DMS53 (cell line): Measurements from ENCODE around the gene SPATA9.
A peak's percentile ranks its signal among the peaks of the same experiment; 100 is the strongest.
"Not testable (repeated sequence)": the region's sequence is repeated elsewhere in the genome, so short reads cannot be mapped to it uniquely, and the experiment has no call there.

Experiments
- DNase-seq: peaks from one replicate; lab custom pipeline; 2025; lab: John Stamatoyannopoulos, UW

Gene SPATA9

DNA sequence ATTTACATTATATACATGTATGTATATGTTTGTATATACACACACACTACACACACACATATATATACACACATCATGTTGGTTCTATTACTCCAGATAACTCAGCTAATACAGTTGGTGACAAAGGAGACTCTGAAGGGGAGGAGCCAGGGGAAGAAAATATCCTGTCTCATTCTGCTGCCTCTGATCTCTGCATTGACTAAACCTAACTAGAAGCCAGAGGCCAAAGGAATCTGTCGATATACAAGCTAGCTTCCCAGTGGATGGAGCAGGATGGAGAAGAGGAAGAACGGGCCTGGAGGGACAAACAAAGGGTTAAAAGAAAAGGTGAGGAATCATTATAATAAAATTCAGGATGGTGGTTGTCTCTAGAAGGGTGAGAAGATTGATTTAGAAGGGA, 34.6 kb upstream of the SPATA9 start:
- DNase-seq = no peak

- peak; percentile 55 for DNase-seq
Observed at GRCh38 chr5:95715799-95716461, 33.1 kb upstream of the SPATA9 start.

GRCh38 chr5:95713960-95714710, 31.3 kb upstream of the SPATA9 start:
- DNase-seq = no peak

DNA sequence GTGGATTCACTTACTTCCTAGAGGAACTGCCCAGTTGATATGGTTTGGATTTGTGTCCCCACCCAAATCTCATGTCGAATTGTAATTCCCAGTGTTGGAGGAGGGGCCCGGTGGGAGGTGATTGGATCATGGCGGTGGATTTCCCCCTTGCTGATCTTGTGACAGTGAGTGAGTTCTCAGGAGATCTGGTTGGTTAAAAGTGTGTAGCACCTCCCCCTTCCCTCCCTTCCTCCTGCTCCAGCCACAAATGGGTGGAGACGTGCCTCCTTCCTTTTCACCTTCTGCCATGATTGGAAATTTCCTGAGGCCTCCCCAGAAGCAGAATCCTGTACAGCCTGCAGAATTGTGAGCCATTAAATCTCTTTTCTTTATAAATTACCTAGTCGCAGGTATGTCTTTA, 30.5 kb upstream of the SPATA9 start:
- DNase-seq = not testable (repeated sequence)

- DNase-seq = peak; percentile 72
Observed at GRCh38 chr5:95712347-95712958, 29.7 kb upstream of the SPATA9 start.

GRCh38 chr5:95711501-95712346, 28.9 kb upstream of the SPATA9 start:
- no peak for DNase-seq

- DNase-seq = not testable (repeated sequence)
Observed at GRCh38 chr5:95710651-95711500, 28.1 kb upstream of the SPATA9 start.

- DNase-seq = peak; percentile 6
Observed at GRCh38 chr5:95709967-95710650, 27.3 kb upstream of the SPATA9 start.

GRCh38 chr5:95708876-95709275, 26.1 kb upstream of the SPATA9 start:
- DNase-seq = no peak

GRCh38 chr5:95707534-95708188, 24.9 kb upstream of the SPATA9 start:
- DNase-seq = not testable (repeated sequence)

DNA sequence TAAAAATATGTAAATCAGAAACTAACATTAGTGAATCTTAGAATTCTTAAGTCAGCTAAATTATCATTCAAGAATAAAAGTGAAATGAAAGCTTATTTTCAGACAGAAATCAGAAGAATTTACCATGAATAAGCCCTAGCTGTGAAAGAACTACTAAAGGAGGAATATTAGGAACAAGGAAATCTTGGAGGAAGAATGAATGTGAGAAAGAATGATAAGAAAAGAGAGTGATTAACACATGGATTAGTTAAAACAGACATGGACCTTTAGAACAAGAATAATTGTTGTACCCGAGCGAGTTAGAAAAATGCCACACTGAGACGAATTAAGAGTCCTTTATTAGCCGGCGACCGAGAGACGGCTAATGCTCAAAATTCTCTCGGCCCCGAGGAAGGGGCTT, 24.3 kb upstream of the SPATA9 start:
- DNase-seq = no peak

DNA sequence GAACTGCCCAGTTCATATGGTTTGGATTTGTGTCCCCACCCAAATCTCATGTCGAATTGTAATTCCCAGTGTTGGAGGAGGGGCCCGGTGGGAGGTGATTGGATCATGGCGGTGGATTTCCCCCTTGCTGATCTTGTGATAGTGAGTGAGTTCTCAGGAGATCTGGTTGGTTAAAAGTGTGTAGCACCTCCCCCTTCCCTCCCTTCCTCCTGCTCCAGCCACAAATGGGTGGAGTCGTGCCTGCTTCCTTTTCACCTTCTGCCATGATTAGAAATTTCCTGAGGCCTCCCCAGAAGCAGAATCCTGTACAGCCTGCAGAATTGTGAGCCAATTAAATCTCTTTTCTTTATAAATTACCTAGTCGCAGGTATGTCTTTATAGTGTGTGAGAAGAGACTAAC, 23.4 kb upstream of the SPATA9 start:
- not testable (repeated sequence) for DNase-seq

- no peak for DNase-seq
Observed at GRCh38 chr5:95704150-95704549, 21.4 kb upstream of the SPATA9 start.

GRCh38 chr5:95701074-95701473, 18.3 kb upstream of the SPATA9 start:
- DNase-seq = no peak

DNA sequence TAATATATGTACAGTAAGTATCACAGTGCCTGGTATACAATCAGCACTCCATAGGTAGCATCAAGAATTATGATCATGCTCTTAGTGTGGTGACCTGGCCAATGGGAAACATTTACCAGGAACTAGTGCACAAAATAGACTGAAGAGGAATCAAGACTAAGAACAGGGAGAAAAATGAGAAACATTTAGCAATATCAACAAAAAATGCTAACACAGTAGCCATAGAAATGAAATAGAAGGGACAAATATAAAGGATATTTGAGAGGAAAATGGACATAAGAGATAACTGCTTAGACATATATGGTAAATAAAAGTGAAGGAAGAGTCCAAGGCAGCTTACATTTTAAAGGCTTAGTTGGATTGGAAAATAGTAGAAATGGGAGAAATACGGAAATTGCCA, 16.5 kb upstream of the SPATA9 start:
- DNase-seq = no peak

DNA sequence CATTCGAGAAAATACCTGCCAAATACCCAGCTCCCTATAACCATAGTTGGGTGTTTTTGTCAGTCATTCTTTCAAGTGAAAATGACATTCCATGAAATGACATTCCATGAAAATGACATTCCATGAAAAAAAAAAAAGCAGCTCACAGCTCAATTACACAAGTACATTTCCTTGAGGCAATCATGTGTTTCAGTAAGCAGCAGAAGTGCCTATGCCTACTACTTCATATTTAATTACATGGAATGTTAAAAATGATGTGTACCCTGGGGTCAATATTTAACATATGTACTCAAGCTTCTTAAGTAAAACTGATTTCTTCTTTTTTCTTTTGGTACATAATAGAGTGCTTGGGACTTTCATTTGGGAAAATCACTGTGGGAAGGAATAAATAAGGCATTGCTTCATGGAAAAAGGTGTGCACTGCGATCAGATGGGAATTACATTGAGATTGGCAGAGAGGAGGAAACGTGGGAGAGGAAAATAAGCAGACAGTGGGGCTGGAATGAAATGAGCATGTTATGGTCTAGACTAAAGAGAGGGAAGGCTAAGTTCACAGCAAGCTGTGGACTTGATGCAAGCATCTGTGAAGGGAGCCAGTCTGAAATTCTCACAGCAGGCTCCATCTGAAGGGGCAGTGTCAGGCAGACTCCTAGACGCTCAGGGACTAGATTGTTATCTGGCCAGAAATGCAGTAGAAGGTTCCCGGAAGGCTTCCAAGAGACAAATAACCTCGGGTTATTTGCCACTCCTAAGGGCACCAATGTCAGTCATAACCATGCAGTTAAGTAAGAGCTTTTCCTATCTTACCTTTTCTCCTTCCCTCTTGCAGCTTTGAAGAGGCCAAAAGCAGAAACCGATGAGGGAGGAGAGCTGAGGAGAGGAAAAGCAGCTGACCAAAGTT, 15.2 kb upstream of the SPATA9 start:
- DNase-seq = no peak

DNA sequence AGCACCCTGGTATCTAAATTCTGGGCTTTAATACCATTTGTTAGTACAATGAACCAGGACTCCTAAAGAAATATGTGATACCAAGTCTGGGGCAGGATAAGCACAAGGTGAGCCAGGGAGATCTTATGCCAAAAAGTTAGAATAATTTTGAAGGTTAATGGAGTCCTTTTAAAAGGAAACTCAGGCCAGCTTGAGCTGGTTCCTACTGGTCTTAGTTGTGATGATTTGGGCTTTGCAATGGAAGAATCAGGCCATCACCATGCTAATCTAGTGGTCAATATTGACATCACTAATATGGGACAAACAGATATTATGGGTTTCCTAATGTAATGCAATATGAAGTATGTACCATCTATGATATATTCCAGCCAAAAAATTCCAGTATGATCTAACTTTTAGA, 7.5 kb upstream of the SPATA9 start:
- no peak for DNase-seq

DNA sequence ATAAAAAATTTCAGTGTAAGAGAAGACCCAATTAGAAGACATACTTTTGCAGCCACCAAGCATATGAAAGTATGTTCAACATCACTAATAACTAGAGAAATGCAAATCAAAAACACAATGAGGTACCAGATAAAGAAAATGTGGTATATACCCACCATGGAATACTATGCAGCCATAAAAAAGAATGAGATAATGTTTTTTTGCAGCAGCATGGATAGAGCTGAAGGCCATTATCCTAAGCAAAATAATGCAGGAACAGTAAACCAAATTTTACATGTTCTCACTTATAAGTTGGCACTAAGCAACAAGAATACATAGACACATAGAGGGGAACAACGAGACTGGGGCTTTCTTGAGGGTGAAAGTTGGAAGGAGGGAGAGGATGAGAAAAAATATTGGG, 6.9 kb upstream of the SPATA9 start:
- no peak for DNase-seq

DNA sequence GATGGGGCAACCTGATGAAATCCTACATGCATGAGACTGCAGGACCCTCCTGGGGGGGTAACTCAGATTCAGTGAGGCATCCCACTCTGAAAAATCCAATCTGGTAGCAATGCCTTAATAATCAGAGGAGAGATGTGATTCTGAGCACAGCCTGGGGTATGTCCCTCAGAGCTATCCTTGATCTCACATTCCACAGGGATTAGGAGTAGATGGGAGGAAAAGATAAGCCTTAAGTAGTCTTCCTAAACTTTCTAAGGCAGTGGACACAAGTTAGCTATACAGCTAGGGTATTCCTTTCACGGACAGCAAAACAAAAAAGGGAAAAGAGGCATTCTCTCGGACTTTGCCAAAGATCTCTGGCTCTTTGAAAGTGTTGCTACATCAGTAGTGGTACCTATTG, 3.9 kb upstream of the SPATA9 start:
- DNase-seq = no peak
